HT-29 (cell line): ENCODE data around the gene CYFIP2. TPM values are rescaled to one million over a fixed set of nuclear protein-coding genes. Genes with fewer than 3 reads are reported as not detected.
A peak's percentile ranks its signal among the peaks of the same experiment; 100 is the strongest.
"Not testable (repeated sequence)": the region's sequence is repeated elsewhere in the genome, so short reads cannot be mapped to it uniquely, and the experiment has no call there.

Source experiments
- DNase-seq: peaks from one replicate; pipeline ENCODE4 v3.0.0-alpha.2; 2015; ENCODE audit warnings: low spot score
- total RNA-seq: library from RNA; depleted of rRNA; stranded (reverse); fragments of >200 nt; shearing (Covaris generic); gene quantifications from 2 replicates; pipeline ENCODE4 v1.2.3, GENCODE V29; 2014; rRNA removed

The CYFIP2 gene
- total RNA-seq, 1 experiment from 2014 or later = 14.9 TPM

- DNase-seq = no peak
Observed at GRCh38 chr5:157388111-157388710, 122.3 kb downstream of the CYFIP2 start.

GRCh38 chr5:157389103-157389502, 123.2 kb downstream of the CYFIP2 start:
- no peak for DNase-seq

- DNase-seq = no peak
Observed at GRCh38 chr5:157390133-157390532, 124.2 kb downstream of the CYFIP2 start.

- peak; percentile 93 for DNase-seq
Observed at GRCh38 chr5:157390551-157391297, 124.8 kb downstream of the CYFIP2 start.

- DNase-seq = no peak
Observed at GRCh38 chr5:157398305-157398704, 132.4 kb downstream of the CYFIP2 start.

GRCh38 chr5:157400741-157401495, 135.0 kb downstream of the CYFIP2 start:
- DNase-seq = no peak

GRCh38 chr5:157415838-157416237, 149.9 kb downstream of the CYFIP2 start:
- no peak for DNase-seq

- not testable (repeated sequence) for DNase-seq
Observed at GRCh38 chr5:157419521-157419920, 153.6 kb downstream of the CYFIP2 start.

GRCh38 chr5:157429920-157430319, 164.0 kb downstream of the CYFIP2 start:
- DNase-seq = not testable (repeated sequence)

- DNase-seq = peak; percentile 89
Observed at GRCh38 chr5:157431544-157432200, 165.7 kb downstream of the CYFIP2 start.

- DNase-seq = no peak
Observed at GRCh38 chr5:157434096-157434495, 168.2 kb downstream of the CYFIP2 start.

- DNase-seq = no peak
Observed at GRCh38 chr5:157443041-157443549, 177.2 kb downstream of the CYFIP2 start.

GRCh38 chr5:157444224-157444623, 178.3 kb downstream of the CYFIP2 start:
- no peak for DNase-seq

Other genes starting within 250 kb of the CYFIP2 start
- not detected in 2 replicates for gene HAVCR1, start 207.0 kb upstream of the CYFIP2 start, total RNA-seq
- not detected in 2 replicates for gene HAVCR2, start 157.1 kb upstream of the CYFIP2 start, total RNA-seq
- gene MED7, start 123.3 kb upstream of the CYFIP2 start, total RNA-seq = 3.6 and 4.5 TPM in 2 replicates
- gene GARIN3, start 99.9 kb upstream of the CYFIP2 start, total RNA-seq = not detected in 2 replicates
- gene ITK, start 85.3 kb upstream of the CYFIP2 start, total RNA-seq = not detected in 2 replicates
- 0.03 TPM in 1 of 2 replicates, not detected in the other for gene NIPAL4, start 194.1 kb downstream of the CYFIP2 start, total RNA-seq